GM12874 (cell line): ENCODE results near the gene MYCBPAP.

Experiments
- TF ChIP-seq, protein P1 (sequence below): IDR thresholded peaks from 2 replicates; pipeline ENCODE4 v1.5.1; 2011; ENCODE audit warnings: low read depth, mild to moderate bottlenecking, control low read depth, low read length, moderate library complexity; ENCODE audit not compliant: insufficient read depth

Gene MYCBPAP

DNA sequence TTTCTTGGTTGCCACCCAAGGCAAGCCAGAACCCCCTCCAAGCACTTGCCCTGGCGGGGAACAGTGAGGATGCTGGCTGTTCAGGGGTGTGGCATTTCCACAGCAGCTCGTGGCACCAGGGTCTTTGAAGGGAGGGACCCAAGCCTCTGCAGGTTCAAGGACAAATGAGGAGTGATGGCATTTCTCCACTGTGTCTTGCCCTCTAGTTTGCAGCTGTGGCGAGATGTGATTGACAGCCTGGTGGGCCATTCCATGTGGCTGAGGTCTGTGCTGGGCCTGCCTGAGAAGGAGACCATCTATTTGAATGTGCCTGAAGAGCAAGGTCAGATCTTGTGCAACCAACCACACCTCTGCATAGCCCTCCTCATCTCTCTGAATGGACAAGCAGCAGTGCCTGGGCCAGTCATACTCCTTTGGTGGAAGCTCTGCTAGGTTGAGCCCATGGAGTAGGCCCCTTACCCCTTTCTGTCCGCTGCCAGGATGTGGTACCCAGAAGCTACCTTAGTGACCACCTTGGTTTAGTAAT is 19.8 kb downstream of the MYCBPAP start:
- TF ChIP-seq, protein P1, sequence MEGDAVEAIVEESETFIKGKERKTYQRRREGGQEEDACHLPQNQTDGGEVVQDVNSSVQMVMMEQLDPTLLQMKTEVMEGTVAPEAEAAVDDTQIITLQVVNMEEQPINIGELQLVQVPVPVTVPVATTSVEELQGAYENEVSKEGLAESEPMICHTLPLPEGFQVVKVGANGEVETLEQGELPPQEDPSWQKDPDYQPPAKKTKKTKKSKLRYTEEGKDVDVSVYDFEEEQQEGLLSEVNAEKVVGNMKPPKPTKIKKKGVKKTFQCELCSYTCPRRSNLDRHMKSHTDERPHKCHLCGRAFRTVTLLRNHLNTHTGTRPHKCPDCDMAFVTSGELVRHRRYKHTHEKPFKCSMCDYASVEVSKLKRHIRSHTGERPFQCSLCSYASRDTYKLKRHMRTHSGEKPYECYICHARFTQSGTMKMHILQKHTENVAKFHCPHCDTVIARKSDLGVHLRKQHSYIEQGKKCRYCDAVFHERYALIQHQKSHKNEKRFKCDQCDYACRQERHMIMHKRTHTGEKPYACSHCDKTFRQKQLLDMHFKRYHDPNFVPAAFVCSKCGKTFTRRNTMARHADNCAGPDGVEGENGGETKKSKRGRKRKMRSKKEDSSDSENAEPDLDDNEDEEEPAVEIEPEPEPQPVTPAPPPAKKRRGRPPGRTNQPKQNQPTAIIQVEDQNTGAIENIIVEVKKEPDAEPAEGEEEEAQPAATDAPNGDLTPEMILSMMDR = no peak

DNA sequence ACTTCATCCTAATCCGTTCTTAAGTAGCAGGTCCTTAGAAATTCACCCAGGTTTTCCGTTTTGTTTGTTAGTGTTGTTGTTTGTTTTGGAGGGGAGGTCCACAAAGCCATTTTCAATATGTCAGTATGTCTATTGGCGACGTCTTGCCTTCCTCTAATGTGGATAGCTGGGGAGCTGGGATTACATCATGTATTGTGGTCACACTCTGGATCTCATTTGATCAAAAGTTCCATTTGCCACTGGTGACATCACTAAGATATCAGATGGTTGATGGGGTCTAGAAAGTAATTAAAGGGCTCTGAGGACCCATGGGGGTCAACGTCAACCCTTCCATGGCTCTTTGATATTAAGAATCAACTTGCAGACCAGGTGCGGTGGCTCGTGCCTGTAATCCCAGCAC is 21.6 kb downstream of the MYCBPAP start:
- TF ChIP-seq, protein P1 = no peak

DNA sequence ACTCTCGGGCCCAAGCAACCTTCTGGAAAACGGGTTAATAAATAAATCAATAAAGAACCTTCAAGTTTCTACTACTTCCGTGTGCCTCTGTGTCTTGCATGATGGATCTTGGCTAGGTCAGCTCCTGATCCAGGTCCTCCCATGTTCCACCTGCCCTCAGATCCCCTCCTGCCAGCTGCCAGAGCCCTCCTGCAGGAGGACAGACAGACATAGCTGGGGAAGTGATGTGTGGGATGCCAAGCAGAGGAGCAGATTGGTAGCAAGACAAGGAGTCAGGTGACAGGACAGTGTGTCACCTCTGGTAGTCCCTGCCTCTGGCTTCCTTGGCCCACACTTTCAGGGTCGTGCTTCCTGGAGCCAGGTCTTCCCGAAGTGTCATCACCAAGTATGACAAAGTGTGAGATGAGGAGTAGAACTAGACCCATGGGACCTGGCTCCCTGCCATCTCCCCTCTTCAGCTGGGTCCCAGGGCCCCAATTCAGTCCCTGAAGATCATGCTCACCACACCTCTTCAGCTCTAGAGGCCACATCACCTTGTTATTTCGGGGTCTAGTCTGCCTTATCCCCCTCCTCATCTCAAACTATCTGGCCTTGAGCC is 23.3 kb downstream of the MYCBPAP start:
- TF ChIP-seq, protein P1 = no peak

DNA sequence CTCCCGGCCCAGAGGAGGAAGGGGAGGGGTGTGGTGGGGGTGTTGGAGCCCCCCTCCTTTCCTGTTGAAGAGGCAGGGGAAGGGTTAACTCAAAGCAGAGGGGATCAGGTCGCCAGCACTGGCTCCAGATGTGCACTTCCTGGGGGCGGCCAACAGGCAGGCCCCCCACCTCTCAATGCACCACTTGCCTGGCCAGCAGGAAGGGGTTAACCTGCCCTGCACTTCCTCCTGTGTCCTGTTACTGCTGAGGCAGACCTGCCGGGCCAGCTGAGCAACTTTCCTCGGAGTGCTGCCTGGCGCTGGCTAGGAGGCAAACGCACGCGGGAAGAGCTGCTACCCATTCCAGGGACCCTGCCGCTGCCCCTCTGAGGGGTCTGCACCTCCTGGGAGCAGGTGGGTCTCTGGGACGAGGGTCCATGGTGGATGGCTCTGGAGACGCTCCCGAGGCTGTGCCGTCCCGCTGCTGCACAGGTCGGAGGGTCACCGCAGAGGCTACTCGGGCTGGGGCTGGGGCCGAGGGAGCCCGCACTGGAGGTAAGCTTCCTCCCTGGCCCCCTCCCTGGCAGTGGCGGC is 24.3 kb downstream of the MYCBPAP start, which contains the start of gene EPN3:
Gene EPN3, plus strand, starts transcription at position 284 of the 573 bp plus-strand sequence. CDS start 3,822 bp downstream, outside the sequence.
- TF ChIP-seq, protein P1 = no peak

DNA sequence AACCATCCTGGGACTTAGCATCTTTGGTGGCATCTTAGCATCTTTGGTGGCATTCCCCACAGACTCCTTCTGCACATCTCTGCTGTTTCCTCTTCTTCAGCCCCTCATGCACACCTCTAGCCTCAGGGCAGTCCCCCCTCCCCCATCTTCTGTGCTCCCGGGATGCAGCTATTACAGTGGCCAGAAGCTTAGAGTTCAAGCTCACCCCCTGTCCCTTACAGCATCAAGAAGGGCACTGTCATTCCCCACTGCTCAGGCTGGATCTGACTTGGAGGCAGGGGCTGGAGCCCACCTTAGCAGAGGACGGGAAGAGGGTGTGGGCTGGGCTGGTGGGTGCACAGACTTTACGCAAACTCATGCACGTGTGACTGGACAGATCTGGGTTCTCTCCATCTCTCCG is 24.9 kb downstream of the MYCBPAP start:
- TF ChIP-seq, protein P1 = no peak

DNA sequence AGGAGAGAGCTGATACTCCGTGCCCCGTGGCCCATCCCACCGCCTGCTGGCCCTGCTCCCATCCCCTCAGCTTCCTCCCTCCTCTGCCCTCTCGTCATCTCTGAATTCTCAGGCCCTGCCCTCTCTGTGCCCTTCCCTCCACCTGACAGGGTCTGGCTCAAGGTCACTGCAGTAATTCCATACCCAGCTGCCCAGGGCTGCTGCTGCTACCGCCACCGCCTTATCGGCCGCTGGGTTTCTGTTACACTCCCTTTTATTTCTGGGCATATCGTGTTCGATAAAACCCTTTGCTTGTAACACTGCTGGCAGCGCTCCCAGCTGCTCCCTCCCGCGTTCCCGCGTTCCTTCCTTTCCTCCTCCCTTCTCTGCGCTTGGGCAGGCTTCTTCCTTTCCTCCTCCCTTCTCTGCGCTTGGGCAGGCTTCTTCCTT is 25.5 kb downstream of the MYCBPAP start:
- TF ChIP-seq, protein P1 = no peak

DNA sequence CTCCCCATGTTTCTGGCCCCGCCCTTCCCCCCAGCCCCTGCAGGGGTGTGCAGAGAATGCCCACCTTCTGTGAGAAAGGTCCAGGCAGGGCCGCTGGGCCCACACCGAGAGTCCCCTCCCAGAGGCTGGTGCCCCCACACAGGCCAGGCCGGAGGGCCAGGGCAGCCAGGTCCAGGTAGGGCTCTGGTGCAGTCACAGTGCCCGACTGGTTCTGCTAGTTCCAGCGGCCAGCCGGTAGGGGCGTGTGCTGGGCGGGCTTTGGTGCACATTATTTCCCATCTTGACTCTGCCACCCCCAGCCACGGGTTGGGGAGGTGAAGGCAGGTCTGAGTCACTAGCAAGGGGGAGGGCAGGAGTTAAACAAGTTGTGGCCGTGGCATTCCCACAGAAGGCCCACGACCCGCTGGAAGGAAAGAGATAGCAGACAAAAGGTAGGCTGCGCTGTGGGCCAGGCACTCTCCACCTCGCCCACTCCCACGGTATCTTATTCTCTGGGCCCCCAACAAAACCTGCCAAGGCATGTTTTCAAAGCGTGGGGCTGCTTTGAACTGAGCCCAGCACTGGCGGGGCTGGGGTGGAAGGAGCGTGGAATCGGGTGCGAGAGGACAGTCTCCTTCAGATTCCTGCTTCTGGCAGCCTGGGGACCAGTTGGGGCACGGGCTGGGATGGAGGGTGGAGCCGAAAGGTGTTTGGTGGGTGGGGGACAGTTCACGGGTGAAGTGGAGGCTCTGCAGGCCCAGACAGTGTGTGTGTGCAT is 26.2 kb downstream of the MYCBPAP start:
- TF ChIP-seq, protein P1 = peak; percentile 31; the same call in 1 of the 2 replicates
